Stimulated activated CD8-positive, alpha-beta memory T cell treated with anti-CD3 and anti-CD28 coated beads, Interleukin-15, amount 100 ng/mL, for 48 hours (primary cell): ENCODE measurements around the gene TTLL5.

Experiments
- DNase-seq, 2 donors: peaks; one replicate each; pipeline ENCODE4 v3.0.0-alpha.2; 2020; ENCODE audit warnings: low read depth in 2 of 2

TTLL5 gene

DNA sequence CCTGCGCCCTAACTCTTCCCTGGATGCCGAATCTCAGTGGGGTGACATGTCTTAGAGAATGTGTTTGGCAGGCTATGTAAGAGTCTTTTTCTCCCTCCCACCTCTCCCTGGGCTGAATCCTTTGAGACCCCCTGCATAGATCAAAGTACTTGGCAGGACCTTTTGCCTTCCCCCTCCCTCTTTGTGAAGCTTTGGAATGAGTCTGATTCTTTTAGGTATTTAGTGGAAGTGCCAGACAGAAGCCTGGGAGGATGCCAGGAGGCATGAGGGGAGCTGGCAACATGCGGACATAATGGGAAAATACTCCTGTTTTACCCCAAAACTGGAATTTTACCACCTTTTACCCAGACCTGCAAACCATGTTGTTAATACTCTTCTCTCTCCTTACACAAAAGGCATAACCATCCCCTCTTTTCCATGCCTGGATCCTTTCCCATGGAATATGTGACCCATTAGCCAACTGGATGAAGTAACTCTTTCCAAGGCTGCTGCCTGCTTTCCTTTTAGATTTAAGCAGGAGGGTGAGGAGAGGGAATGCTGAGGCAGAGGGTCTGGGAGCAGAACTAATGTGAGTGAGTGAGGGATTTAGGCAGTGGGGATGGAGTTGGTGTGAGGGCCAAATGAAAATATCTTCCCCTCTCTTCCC lies 41.7 kb downstream of the TTLL5 start:
- DNase-seq: no peak

DNA sequence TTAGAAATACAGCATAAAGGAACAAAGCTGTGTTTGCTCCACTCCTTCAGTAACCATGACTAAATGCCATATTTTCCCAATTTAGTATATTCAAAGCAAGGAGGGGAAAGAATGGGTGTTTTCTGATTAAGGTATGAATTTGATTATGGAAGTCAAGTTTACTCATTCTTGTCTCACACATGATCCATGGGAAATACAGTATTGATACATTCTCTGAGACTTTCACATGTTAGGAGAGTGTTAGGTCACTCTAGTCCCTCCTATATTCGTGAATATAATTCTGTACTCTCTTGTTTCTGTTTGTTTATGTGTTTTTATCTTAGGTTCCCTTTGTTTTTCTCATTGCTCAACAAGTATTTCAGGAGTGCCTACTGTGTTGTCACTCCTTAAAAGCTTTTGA lies 42.4 kb downstream of the TTLL5 start:
- no peak for DNase-seq

GRCh38 chr14:75705014-75705413 lies 44.0 kb downstream of the TTLL5 start:
- no peak for DNase-seq

GRCh38 chr14:75709207-75709812 lies 48.3 kb downstream of the TTLL5 start:
- DNase-seq: peak; percentile 12 to 19

GRCh38 chr14:75711105-75711795 lies 50.2 kb downstream of the TTLL5 start:
- no peak for DNase-seq

DNA sequence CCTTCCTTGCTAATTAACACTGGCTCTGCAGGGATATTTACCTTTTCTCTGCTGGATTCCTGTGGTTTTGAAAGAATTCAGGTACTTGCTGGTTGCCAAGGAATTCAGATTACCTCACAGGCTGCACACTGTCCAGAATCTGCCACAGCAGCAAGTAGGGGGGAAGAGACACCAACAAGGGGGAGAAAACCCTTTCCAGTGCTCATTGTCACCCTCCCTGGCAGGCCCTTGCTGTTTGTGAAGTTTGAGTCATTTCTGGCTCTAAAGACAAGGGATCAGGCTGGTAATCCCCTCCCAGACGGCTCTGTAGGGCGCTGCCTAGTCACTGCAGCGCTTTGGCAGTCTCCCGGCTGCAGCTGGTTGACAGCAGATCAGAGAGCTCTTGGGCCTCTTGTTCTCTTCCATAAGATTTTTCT lies 50.8 kb downstream of the TTLL5 start:
- no peak for DNase-seq

DNA sequence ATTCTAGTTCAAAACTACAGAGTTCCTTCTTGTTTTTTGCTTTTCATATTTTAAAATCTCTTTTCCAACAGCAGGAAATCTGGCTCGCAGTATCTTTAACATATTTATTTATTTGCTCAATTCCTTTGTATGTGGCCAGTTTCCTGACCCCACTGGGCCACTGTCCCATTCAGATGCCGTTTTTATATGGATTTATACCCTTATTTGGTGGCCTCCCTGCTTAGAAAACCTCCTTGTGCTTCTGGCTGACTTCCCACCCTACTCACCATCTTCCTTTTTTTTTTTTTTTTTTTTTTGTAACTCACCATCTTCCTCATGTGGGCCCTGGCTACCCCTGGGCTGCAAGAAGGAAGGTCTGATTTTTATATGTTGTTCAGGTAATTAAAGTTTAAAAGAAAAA lies 53.9 kb downstream of the TTLL5 start:
- DNase-seq: no peak

DNA sequence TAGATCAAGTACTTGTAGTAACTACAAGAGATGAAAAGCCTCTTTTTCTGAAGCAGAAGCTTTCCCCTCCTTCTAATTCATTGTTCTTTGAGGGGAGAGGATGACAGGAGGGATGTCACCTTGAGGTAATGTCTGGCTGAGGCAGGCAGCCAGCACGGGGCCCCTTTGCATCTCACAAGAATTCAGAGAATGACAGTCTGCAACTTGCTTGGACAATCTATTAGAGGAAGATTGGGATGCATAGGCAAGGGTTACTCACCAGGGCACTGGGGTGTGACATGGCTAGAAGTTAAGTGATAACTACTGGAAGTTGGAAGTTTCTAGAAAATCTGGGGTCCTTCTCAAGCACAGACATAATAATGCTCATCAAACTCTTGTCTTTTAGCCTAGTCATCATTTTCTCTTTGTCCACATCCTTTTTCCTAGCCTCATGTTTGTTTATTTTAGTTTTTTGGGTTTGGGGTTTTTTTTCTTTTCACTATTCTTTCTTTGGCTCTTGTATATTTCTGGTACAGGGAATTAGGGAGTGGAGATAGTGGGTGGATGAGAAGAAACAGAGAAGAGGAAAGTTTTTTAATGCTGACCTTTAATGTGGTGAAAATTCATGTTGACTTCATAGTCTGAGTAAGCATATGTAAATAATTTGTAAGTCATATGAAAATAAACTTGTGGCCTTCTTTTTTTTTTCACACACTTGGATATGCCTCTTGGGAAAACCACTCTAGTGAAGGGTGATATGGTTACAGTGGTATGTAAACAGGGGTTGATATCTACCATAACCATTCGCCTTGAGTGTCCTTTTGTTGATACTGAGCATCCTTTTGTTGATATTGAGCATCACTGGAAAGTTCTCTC lies 55.1 kb downstream of the TTLL5 start:
- DNase-seq: no peak

- no peak for DNase-seq
Observed at GRCh38 chr14:75717729-75718128, 56.7 kb downstream of the TTLL5 start.

GRCh38 chr14:75718199-75718598 lies 57.2 kb downstream of the TTLL5 start:
- DNase-seq: no peak

- no peak for DNase-seq
Observed at GRCh38 chr14:75720116-75720515, 59.1 kb downstream of the TTLL5 start.

GRCh38 chr14:75720842-75721498 lies 59.9 kb downstream of the TTLL5 start:
- no peak for DNase-seq

DNA sequence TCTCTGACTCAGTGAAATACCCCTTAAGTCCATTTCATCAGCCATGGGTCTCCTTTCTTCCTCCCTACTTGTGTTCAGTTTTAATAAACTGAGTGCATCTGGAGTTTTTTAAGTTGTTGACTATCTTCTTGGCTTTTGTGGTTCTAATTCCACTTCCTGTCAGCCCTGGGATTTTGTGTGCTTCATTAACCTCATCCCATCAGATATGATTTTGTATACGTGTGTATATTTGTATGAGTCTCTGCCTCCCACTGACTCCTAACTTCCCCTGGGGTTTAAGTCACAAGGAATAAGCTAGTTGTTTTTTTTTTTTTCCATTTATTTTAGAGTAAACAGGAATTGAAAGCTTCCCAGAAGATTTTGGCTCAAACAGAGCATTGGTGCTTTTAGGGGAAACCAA lies 62.7 kb downstream of the TTLL5 start:
- DNase-seq: no peak

- DNase-seq: no peak
Observed at GRCh38 chr14:75724414-75725204, 63.6 kb downstream of the TTLL5 start.

DNA sequence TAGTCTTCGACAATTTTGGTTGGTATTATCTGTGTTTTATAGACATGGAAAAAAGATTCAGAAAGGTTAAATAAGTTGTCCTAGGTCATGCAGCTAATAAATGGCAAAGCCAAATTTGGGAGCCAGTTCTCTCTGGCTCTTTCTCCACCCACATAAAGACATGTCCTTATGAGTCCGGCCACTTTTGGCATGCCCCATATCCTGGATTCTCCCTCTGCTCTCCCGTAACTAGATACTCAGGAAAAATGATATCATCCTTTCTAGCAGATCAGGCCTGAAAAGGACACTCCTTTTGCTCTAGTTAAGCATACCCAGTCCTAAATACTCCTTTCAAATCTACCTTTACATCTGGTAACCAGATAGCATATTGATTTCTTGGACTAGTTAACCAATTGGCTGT lies 64.4 kb downstream of the TTLL5 start:
- DNase-seq: no peak

DNA sequence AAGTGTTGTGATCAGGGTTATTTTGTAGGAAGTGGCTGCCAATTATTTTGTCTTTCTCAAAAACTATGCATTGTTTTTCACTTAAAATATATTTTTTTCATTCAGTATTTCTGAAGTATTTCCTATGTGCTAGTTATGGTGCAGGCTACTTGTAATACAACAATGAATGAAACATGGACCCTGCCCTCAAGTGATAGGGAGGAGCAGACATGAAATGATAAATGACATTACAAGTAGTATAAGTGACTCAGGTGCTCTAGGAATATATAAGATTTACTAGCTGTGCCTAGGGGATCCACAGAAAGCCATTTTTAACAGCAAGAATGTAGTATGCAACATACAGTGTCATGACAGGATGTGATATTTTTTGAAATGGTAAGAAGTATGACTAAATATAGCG lies 65.3 kb downstream of the TTLL5 start:
- DNase-seq: no peak

DNA sequence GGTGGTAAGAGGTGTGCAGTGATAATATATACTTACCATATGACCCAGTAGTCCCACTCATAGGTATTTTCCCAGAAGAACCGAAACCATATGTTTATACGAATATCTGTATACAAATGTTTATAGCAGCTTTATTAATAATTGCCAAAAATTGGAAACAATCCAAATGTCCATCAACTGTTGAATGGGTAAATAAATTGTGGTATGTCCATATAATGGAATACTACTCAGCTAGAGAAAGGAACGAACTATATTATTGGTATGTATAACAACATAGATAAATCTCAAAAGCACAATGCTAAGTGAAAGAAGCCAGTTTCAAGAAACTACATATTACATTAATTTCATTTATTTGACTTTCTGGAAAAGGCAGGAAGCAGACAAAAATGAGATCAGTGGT lies 66.1 kb downstream of the TTLL5 start:
- no peak for DNase-seq

DNA sequence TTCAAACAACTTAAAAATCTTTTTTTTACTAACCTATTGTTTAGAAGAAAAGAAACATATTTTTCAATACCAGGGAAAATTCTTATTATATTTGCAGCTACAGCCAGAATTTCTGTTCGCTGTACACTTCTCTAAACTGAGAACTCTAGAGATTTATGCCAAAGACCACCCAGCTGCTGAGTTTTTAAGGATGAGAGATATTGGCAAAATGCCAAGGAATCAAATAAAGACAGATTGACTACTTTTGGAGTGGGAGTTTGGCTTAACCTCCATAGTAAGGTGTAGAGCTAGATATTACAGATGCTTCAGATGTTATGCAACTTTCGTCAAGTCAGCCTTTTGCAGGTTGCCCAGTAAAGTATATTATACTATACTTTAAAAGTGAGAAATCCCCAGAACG lies 71.8 kb downstream of the TTLL5 start:
- DNase-seq: no peak

GRCh38 chr14:75734854-75735253 lies 73.8 kb downstream of the TTLL5 start:
- DNase-seq: no peak

DNA sequence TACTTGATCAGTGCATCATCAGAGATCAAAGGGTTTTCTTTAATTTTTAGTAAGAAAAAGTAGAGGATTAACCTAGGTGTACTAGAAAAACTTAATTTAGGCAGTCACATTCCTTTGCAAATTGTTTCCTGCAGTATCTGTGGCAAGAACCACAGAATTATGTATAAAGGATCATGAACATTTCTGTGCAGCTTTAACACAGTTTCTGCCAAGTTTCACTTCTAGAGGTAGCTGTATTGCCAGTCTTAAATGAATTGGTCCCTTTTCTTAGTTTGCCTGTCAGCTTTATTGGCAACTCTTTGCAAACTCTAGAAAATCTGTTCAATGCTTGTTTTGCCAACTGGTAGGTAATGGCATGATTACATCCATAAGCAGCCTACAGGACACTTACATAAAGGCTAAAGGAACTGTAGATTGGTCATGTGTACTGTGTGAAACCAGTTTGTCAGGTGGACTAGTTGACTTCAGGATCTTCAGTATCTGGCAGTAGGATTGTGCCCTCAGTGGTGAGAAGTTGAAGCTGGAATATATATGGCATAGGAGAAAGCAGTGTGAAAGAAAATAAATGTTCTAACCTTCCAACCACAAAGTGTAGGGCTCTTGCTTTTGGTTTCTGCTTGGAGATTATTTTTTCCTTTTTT lies 75.9 kb downstream of the TTLL5 start:
- DNase-seq: no peak

GRCh38 chr14:75738192-75738591 lies 77.1 kb downstream of the TTLL5 start:
- no peak for DNase-seq
